ENCODE results near the gene EFNA4.

Gene EFNA4

GRCh38 chr1:155034318-155035208, 29.0 kb upstream of the EFNA4 start:
- no peak for DNase-seq

GRCh38 chr1:155035936-155036335, 27.6 kb upstream of the EFNA4 start:
- no peak for DNase-seq

GRCh38 chr1:155037043-155037442, 26.5 kb upstream of the EFNA4 start:
- no peak for DNase-seq

- DNase-seq, result no peak
Observed at GRCh38 chr1:155037851-155038441, 25.6 kb upstream of the EFNA4 start.

- no peak for DNase-seq
Observed at GRCh38 chr1:155038602-155039307, 24.8 kb upstream of the EFNA4 start.

GRCh38 chr1:155039308-155039669, 24.3 kb upstream of the EFNA4 start:
- DNase-seq, result no peak

GRCh38 chr1:155040358-155041093, 23.0 kb upstream of the EFNA4 start:
- DNase-seq, result no peak

GRCh38 chr1:155042789-155043188, 20.8 kb upstream of the EFNA4 start:
- no peak for DNase-seq

- no peak for DNase-seq
Observed at GRCh38 chr1:155043301-155043702, 20.2 kb upstream of the EFNA4 start.

GRCh38 chr1:155043793-155044192, 19.7 kb upstream of the EFNA4 start:
- no peak for DNase-seq

GRCh38 chr1:155044365-155044764, 19.2 kb upstream of the EFNA4 start:
- no peak for DNase-seq

GRCh38 chr1:155044812-155045657, 18.5 kb upstream of the EFNA4 start:
- DNase-seq, result peak; percentile 39

- DNase-seq, result no peak
Observed at GRCh38 chr1:155048449-155049334, 14.8 kb upstream of the EFNA4 start.

GRCh38 chr1:155049651-155050559, 13.6 kb upstream of the EFNA4 start:
- no peak for DNase-seq

GRCh38 chr1:155050560-155051341, 12.8 kb upstream of the EFNA4 start, which contains the start of gene ADAM15:
ADAM15 (plus strand) TSS chr1:155051316; CDS start chr1:155051387, 71 bp downstream.
- DNase-seq, result peak; percentile 57

GRCh38 chr1:155051342-155051776, 12.2 kb upstream of the EFNA4 start:
- no peak for DNase-seq

- no peak for DNase-seq
Observed at GRCh38 chr1:155051777-155052398, 11.7 kb upstream of the EFNA4 start.
